LNCAP (cell line): ENCODE measurements around the gene SAMSN1.

ENCODE experiments used
- CTCF ChIP-seq: fragments of 450-650 bp; IDR thresholded peaks from 2 replicates; pipeline ENCODE4 v1.5.1; 2017; ENCODE audit warnings: mild to moderate bottlenecking

The SAMSN1 gene

GRCh38 chr21:14526836-14527695 lies 19.0 kb downstream of the SAMSN1 start:
- no peak for TF ChIP-seq CTCF

- no peak for TF ChIP-seq CTCF
These were observed 19.9 kb downstream of the SAMSN1 start for GRCh38 chr21:14526199-14526598.

GRCh38 chr21:14523234-14523633 lies 22.9 kb downstream of the SAMSN1 start:
- no peak for TF ChIP-seq CTCF

GRCh38 chr21:14522736-14523135 lies 23.4 kb downstream of the SAMSN1 start:
- no peak for TF ChIP-seq CTCF

GRCh38 chr21:14520535-14520934 lies 25.6 kb downstream of the SAMSN1 start:
- TF ChIP-seq CTCF = no peak

- no peak for TF ChIP-seq CTCF
These were observed 27.1 kb downstream of the SAMSN1 start for GRCh38 chr21:14519000-14519399.

GRCh38 chr21:14513804-14514203 lies 32.3 kb downstream of the SAMSN1 start:
- TF ChIP-seq CTCF = no peak

- TF ChIP-seq CTCF = no peak
These were observed 45.2 kb downstream of the SAMSN1 start for GRCh38 chr21:14500873-14501272.
